IMR-90 (cell line): ENCODE measurements around the gene TAGAP. TPM values are rescaled to one million over a fixed set of nuclear protein-coding genes. Genes with fewer than 3 reads are reported as not detected.

Source experiments
- ATAC-seq: fragments of 200-7000 bp; cut with Tn5 transposase; 2 replicates; pipeline ENCODE4 v1.9.1; 2020; ENCODE audit warnings: low read depth, mild to moderate bottlenecking, moderate library complexity
- BruUV-seq: library from RNA; stranded (reverse); fragments of 400-500 nt; replicated peaks from 2 replicates; lab custom pipeline; 2021; lab: Mats Ljungman, UMichigan
- CTCF ChIA-PET: fragments of 300-600 bp; formaldehyde crosslinking; extraction: SDS; loops from one replicate; lab custom pipeline; 2021; ENCODE audit warnings: antibody characterized with exemption; lab: Yijun Ruan, JAX
- POLR2A ChIA-PET: fragments of 300-600 bp; sonication (Branson Sonifier 250); formaldehyde crosslinking; loops from one replicate; lab custom pipeline; 2022; ENCODE audit warnings: antibody characterized with exemption; ENCODE audit not compliant: unreplicated experiment; lab: Charles Lee
- DNase-seq: peaks from one replicate; pipeline ENCODE4 v3.0.0; 2013
- H2AFZ ChIP-seq: replicated peaks from 2 replicates; pipeline ENCODE3; 2013; ENCODE audit warnings: low read length, mild to moderate bottlenecking; ENCODE audit not compliant: poor library complexity
- H2AK5ac ChIP-seq: 2 replicates; pipeline ENCODE4 v1.6.1; 2013; ENCODE audit warnings: low read depth, low read length, inconsistent platforms
- H2AK9ac ChIP-seq: replicated peaks from 2 replicates; pipeline ENCODE3; 2013; ENCODE audit warnings: mild to moderate bottlenecking, low read depth, low read length, moderate library complexity; ENCODE audit not compliant: poor library complexity
- H2BK120ac ChIP-seq: 2 replicates; pipeline ENCODE4 v1.6.1; 2013; ENCODE audit warnings: low read depth, low read length, inconsistent platforms
- H2BK15ac ChIP-seq: 3 replicates; pipeline ENCODE4 v1.6.1; 2013; ENCODE audit warnings: low read depth, low read length, inconsistent platforms
- H2BK20ac ChIP-seq: 2 replicates; pipeline ENCODE4 v1.6.1; 2013; ENCODE audit warnings: low read depth, mild to moderate bottlenecking, inconsistent platforms, low read length, moderate library complexity
- H2BK5ac ChIP-seq: 2 replicates; pipeline ENCODE4 v1.6.1; 2013; ENCODE audit warnings: mild to moderate bottlenecking, low read depth, low read length, inconsistent platforms; ENCODE audit not compliant: poor library complexity, severe bottlenecking
- H3K14ac ChIP-seq: replicated peaks from 2 replicates; pipeline ENCODE4 v1.6.1; 2013; ENCODE audit warnings: low read depth, low read length, inconsistent platforms
- H3K18ac ChIP-seq: 2 replicates; pipeline ENCODE4 v1.6.1; 2013; ENCODE audit warnings: low read depth, low read length, control low read depth
- H3K23ac ChIP-seq: 2 replicates; pipeline ENCODE4 v1.6.1; 2013; ENCODE audit warnings: low read depth, low read length, inconsistent platforms
- H3K27ac ChIP-seq: 2 replicates; pipeline ENCODE4 v1.5.1; 2013; ENCODE audit warnings: mild to moderate bottlenecking, control low read depth, low read length; ENCODE audit not compliant: insufficient read depth
- H3K27me3 ChIP-seq: 2 replicates; pipeline ENCODE4 v1.6.1; 2013; ENCODE audit warnings: low read length; ENCODE audit not compliant: control insufficient read depth, insufficient read depth
- H3K36me3 ChIP-seq: 2 replicates; pipeline ENCODE4 v1.6.1; 2013; ENCODE audit warnings: low read length, mixed read lengths; ENCODE audit not compliant: control insufficient read depth, insufficient read depth
- H3K4ac ChIP-seq: 2 replicates; pipeline ENCODE4 v1.6.1; 2013; ENCODE audit warnings: low read depth, low read length, inconsistent platforms
- H3K4me1 ChIP-seq: 2 replicates; pipeline ENCODE4 v1.6.1; 2013; ENCODE audit warnings: low read length, mixed read lengths; ENCODE audit not compliant: control insufficient read depth, insufficient read depth
- H3K4me2 ChIP-seq: 2 replicates; pipeline ENCODE4 v1.6.1; 2013; ENCODE audit warnings: low read depth, mild to moderate bottlenecking, control low read depth, low read length, moderate library complexity
- H3K4me3 ChIP-seq: 2 replicates; pipeline ENCODE4 v1.5.1; 2013; ENCODE audit warnings: low read depth, mild to moderate bottlenecking, control low read depth, low read length, moderate library complexity; ENCODE audit not compliant: insufficient read depth
- H3K56ac ChIP-seq: 2 replicates; pipeline ENCODE4 v1.6.1; 2013; ENCODE audit warnings: low read length, inconsistent platforms; ENCODE audit not compliant: insufficient read depth; ENCODE audit errors: extremely low read depth
- H3K79me1 ChIP-seq, 2 experiments: 2 replicates each; pipeline ENCODE4 v1.6.1; 2013; ENCODE audit warnings: low read length in 2 of 2, inconsistent platforms in 1 of 2, low read depth in 1 of 2
- H3K9ac ChIP-seq: 2 replicates; pipeline ENCODE4 v1.6.1; 2013; ENCODE audit warnings: low read depth, low read length, control low read depth
- H3K9me1 ChIP-seq: 2 replicates; pipeline ENCODE4 v1.6.1; 2013; ENCODE audit warnings: low read length, inconsistent platforms; ENCODE audit not compliant: insufficient read depth
- H3K9me3 ChIP-seq: 2 replicates; pipeline ENCODE4 v1.6.1; 2013; ENCODE audit warnings: low read length; ENCODE audit not compliant: control insufficient read depth, insufficient read depth
- H4K20me1 ChIP-seq: 2 replicates; pipeline ENCODE4 v1.6.1; 2013; ENCODE audit warnings: low read length, inconsistent platforms; ENCODE audit not compliant: insufficient read depth
- H4K5ac ChIP-seq: 2 replicates; pipeline ENCODE4 v1.6.1; 2013; ENCODE audit warnings: mild to moderate bottlenecking, low read depth, low read length, control low read depth
- H4K8ac ChIP-seq, 2 experiments: 2 replicates each; pipeline ENCODE4 v1.6.1; 2013; ENCODE audit warnings: low read depth in 2 of 2, low read length in 2 of 2, control low read depth in 1 of 2, inconsistent platforms in 1 of 2
- H4K91ac ChIP-seq: 2 replicates; pipeline ENCODE4 v1.6.1; 2013; ENCODE audit warnings: low read depth, low read length, inconsistent platforms; ENCODE audit not compliant: insufficient read depth
- BHLHE40 ChIP-seq: fragments of 150-350 bp; IDR thresholded peaks from 2 replicates; pipeline ENCODE4 v1.6.1; 2016; ENCODE audit warnings: mild to moderate bottlenecking, low read depth, low read length
- CEBPB ChIP-seq: IDR thresholded peaks from 2 replicates; pipeline ENCODE4 v1.6.1; 2012; ENCODE audit warnings: low read depth, low read length, improper control_type of control experiment
- CHD1 ChIP-seq: IDR thresholded peaks from 2 replicates; pipeline ENCODE4 v1.6.1; 2012; ENCODE audit warnings: low read depth, low read length, improper control_type of control experiment
- FOS ChIP-seq: fragments of 150-350 bp; IDR thresholded peaks from 2 replicates; pipeline ENCODE4 v1.6.1; 2016; ENCODE audit warnings: low read depth, low read length
- MAFK ChIP-seq: IDR thresholded peaks from 2 replicates; pipeline ENCODE4 v1.6.1; 2012; ENCODE audit warnings: low read depth, low read length, improper control_type of control experiment
- MAZ ChIP-seq: IDR thresholded peaks from 2 replicates; pipeline ENCODE4 v1.6.1; 2012; ENCODE audit warnings: low read depth, mild to moderate bottlenecking, low read length, improper control_type of control experiment, moderate library complexity, borderline replicate concordance
- MXI1 ChIP-seq: IDR thresholded peaks from 2 replicates; pipeline ENCODE4 v1.6.1; 2012; ENCODE audit warnings: low read depth, mild to moderate bottlenecking, low read length, moderate library complexity, borderline replicate concordance
- POLR2A ChIP-seq: IDR thresholded peaks from 2 replicates; pipeline ENCODE4 v1.6.1; 2012; ENCODE audit warnings: mild to moderate bottlenecking, low read depth, low read length
- RAD21 ChIP-seq: IDR thresholded peaks from 2 replicates; pipeline ENCODE4 v1.6.1; 2012; ENCODE audit warnings: low read length, improper control_type of control experiment
- RCOR1 ChIP-seq: IDR thresholded peaks from 2 replicates; pipeline ENCODE4 v1.6.1; 2012; ENCODE audit warnings: mild to moderate bottlenecking, low read length, improper control_type of control experiment; ENCODE audit not compliant: insufficient replicate concordance
- RFX5 ChIP-seq: IDR thresholded peaks from 2 replicates; pipeline ENCODE4 v1.8.0; 2012; ENCODE audit warnings: low read depth, mild to moderate bottlenecking, low read length, moderate library complexity
- SMC3 ChIP-seq: fragments of 150-350 bp; IDR thresholded peaks from 2 replicates; pipeline ENCODE4 v1.6.1; 2016; ENCODE audit warnings: low read depth, mild to moderate bottlenecking, antibody characterized with exemption, low read length, moderate library complexity
- WGBS, 2 experiments: methylation state at CpG; one replicate each; pipeline versions ENCODE4 v1.1.5 to v1.1.7; 2013; ENCODE audit warnings: missing lambda C conversion rate in 2 of 2; ENCODE audit not compliant: insufficient read length in 1 of 2; ENCODE audit errors: extremely low coverage in 2 of 2; 5-methylcytosine and 5-hydroxymethylcytosine counted together
- dilution Hi-C: fragments of 300-500 bp; cut with HindIII; formaldehyde crosslinking; loops from one replicate; pipeline ENCODE4 v1.14.3; 2018; ENCODE audit warnings: low sequenced_read_pairs; ENCODE audit not compliant: unreplicated experiment
- in situ Hi-C: fragments of 300-500 bp; cut with MboI; formaldehyde crosslinking; loops from 3 replicates; pipeline ENCODE4 v1.14.3; 2019; ENCODE audit warnings: low sequenced_read_pairs, inconsistent platforms, mixed read lengths
- intact Hi-C: fragments of 100-400 bp; cut with micrococcal nuclease; formaldehyde crosslinking; loops from 2 replicates; pipeline ENCODE4 v1.10.0; 2022
- polyA plus RNA-seq, 3 experiments: library from polyadenylated mRNA; depleted of rRNA; stranded (reverse); fragments of >200 nt; gene quantifications; 2 replicates each; pipeline ENCODE4 v1.2.3, GENCODE V29; 2012; ENCODE audit warnings: low replicate concordance in 1 of 3
- total RNA-seq: library from RNA; depleted of rRNA; stranded (reverse); fragments of >200 nt; gene quantifications from 2 replicates; pipeline ENCODE4 v1.2.3, GENCODE V29; 2012
- TF ChIP-seq, protein P1 (sequence below): conservative IDR thresholded peaks from 2 replicates; pipeline ENCODE4 v1.5.1; 2012; ENCODE audit warnings: mild to moderate bottlenecking, low read depth, low read length, improper control_type of control experiment
- TF ChIP-seq, protein P2 (sequence below): fragments of 150-350 bp; IDR thresholded peaks from 2 replicates; pipeline ENCODE4 v1.6.1; 2017; ENCODE audit warnings: mild to moderate bottlenecking, antibody characterized with exemption, low read length, low read depth

The TAGAP gene
- total and polyA plus RNA-seq, 2 of the 4 experiments (the other 2 are of a cell fraction), result not detected

DNA sequence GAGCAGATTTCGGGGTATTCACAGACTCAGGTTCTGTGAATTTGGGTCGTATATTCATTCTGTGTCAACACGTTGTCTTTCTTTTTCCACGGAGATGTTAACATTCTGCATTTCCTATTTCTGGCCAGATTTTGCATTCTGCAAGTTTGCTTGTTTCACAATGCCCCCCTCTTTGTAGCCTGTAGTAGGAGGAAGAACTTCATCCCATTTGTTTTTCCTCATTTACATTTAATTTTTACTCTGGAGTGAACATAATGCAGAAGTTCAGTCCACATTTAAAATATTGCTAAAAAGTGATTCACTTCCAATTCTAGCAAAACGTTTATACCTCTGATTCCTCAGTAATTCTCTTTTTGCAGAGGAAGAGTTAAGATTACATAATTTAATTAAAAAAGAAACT, 12.9 kb downstream of the TAGAP start (continued):
- TF ChIP-seq, protein P1, sequence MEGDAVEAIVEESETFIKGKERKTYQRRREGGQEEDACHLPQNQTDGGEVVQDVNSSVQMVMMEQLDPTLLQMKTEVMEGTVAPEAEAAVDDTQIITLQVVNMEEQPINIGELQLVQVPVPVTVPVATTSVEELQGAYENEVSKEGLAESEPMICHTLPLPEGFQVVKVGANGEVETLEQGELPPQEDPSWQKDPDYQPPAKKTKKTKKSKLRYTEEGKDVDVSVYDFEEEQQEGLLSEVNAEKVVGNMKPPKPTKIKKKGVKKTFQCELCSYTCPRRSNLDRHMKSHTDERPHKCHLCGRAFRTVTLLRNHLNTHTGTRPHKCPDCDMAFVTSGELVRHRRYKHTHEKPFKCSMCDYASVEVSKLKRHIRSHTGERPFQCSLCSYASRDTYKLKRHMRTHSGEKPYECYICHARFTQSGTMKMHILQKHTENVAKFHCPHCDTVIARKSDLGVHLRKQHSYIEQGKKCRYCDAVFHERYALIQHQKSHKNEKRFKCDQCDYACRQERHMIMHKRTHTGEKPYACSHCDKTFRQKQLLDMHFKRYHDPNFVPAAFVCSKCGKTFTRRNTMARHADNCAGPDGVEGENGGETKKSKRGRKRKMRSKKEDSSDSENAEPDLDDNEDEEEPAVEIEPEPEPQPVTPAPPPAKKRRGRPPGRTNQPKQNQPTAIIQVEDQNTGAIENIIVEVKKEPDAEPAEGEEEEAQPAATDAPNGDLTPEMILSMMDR, result no peak
- TF ChIP-seq BHLHE40 (no peak), MAFK (no peak), CEBPB (no peak), MXI1 (no peak)

DNA sequence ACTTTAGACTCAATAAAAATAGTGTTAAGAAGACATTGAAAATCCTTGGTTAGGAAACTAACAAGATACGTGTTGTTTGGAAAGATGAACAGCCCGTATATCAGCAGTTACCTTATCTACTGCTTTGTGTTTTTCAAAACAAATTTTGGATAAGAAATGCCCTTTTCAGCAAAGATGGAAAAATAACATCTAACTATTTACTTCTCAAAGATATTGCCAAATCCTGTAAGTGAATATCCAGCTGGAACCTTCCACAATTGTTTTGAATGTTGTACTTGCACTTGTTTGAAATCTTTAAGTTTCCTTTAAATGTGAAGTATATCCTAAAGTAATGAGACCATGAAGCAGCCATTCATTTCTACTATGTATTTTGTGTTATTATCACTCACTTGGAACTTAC, 14.6 kb downstream of the TAGAP start:
- ATAC-seq, result no peak
- Histone ChIP-seq H3K9me1 (no peaks in the 10 kb centered on the region), H3K18ac (no peak overlapping the region), H2BK120ac (no peak overlapping the region), H4K8ac (no peak overlapping the region), H2AK9ac (no peak overlapping the region), H4K5ac (no peak overlapping the region), H2BK20ac (no peak overlapping the region), H2AFZ (no peak overlapping the region), H3K4me1 (no peaks in the 10 kb centered on the region), H4K20me1 (no peaks in the 10 kb centered on the region), H2BK15ac (no peak overlapping the region), H3K79me1 (no peaks in the 10 kb centered on the region), H3K14ac (no peak overlapping the region), H4K91ac (no peak overlapping the region), H3K36me3 (no peaks in the 10 kb centered on the region), H2BK5ac (no peak overlapping the region), H3K23ac (no peak overlapping the region), H3K9me3 (no peaks in the 10 kb centered on the region), H3K27me3 (peaks cover 12% of the 10 kb centered on the region), H3K9ac (no peak overlapping the region), H3K4me2 (no peak overlapping the region), H3K4ac (no peak overlapping the region), H3K56ac (no peak overlapping the region), H2AK5ac (no peak overlapping the region), H3K4me3 (no peak overlapping the region), H3K27ac (no peak overlapping the region)
- ChIA-PET POLR2A (no interaction called here), CTCF (no interaction called here)
- WGBS, 2 experiments, result no CpG with 5 or more reads among the region's 2 CpGs
- intact Hi-C loops (no loop called here), dilution Hi-C loops (no loop called here), in situ Hi-C loops (no loop called here)
- no peak for DNase-seq
- no TSS peak for BruUV-seq
- TF ChIP-seq FOS (no peak), CEBPB (no peak), RCOR1 (no peak), RAD21 (no peak), SMC3 (no peak), RFX5 (no peak), POLR2A (no peak), CHD1 (no peak), MAFK (no peak), MAZ (no peak)
- TF ChIP-seq, protein P2, sequence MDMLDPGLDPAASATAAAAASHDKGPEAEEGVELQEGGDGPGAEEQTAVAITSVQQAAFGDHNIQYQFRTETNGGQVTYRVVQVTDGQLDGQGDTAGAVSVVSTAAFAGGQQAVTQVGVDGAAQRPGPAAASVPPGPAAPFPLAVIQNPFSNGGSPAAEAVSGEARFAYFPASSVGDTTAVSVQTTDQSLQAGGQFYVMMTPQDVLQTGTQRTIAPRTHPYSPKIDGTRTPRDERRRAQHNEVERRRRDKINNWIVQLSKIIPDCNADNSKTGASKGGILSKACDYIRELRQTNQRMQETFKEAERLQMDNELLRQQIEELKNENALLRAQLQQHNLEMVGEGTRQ, result no peak
- TF ChIP-seq, protein P1, result no peak
